ENCODE measurements around the gene OR6B1. TPM values are rescaled to one million over a fixed set of nuclear protein-coding genes. Genes with fewer than 3 reads are reported as not detected.

The OR6B1 gene
- total RNA-seq, 1 experiment from 2014 or later: not detected

DNA sequence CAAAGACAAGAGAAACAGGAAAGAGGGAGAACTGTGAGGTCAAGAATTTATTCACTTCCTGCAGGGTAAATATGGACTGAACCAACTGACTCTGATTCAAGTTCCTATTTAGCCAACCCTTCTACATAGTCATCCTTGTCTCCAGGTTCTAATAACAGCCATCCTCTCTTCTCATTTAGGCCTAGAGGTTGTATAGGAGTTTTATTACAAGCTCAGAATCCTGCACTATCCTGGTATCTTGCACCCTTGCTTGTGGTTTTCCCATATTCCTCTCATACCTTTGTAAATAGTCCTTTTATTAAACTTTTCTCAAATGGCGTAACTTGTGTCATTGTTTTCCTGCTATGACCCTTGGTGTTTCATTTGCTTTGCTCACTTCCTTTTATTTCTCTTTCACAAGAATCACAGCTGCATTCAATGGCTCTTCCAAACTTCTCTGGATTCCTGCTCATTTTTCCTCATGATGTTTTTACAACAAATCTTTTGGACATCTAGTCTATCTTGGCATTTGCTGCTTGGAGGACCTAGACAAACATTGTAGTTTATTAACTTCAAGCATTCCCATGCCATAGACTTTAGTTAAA, 36.3 kb downstream of the OR6B1 start (continued):
- TF ChIP-seq, protein P1, sequence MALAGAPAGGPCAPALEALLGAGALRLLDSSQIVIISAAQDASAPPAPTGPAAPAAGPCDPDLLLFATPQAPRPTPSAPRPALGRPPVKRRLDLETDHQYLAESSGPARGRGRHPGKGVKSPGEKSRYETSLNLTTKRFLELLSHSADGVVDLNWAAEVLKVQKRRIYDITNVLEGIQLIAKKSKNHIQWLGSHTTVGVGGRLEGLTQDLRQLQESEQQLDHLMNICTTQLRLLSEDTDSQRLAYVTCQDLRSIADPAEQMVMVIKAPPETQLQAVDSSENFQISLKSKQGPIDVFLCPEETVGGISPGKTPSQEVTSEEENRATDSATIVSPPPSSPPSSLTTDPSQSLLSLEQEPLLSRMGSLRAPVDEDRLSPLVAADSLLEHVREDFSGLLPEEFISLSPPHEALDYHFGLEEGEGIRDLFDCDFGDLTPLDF (CRISPR knock-in tag; IDR thresholded peaks at IDR 0.05): no peak
- TF ChIP-seq ZNF396 (CRISPR knock-in tag; IDR thresholded peaks at IDR 0.05; ENCODE audit: borderline replicate concordance) (no peak), MYBL2 (CRISPR knock-in tag; IDR thresholded peaks at IDR 0.05) (no peak), SMAD4 (CRISPR knock-in tag; IDR thresholded peaks at IDR 0.05) (no peak), JAZF1 (CRISPR knock-in tag; IDR thresholded peaks at IDR 0.05) (no peak), ETV6 (CRISPR knock-in tag; IDR thresholded peaks at IDR 0.05) (no peak)
- TF ChIP-seq, protein P2, sequence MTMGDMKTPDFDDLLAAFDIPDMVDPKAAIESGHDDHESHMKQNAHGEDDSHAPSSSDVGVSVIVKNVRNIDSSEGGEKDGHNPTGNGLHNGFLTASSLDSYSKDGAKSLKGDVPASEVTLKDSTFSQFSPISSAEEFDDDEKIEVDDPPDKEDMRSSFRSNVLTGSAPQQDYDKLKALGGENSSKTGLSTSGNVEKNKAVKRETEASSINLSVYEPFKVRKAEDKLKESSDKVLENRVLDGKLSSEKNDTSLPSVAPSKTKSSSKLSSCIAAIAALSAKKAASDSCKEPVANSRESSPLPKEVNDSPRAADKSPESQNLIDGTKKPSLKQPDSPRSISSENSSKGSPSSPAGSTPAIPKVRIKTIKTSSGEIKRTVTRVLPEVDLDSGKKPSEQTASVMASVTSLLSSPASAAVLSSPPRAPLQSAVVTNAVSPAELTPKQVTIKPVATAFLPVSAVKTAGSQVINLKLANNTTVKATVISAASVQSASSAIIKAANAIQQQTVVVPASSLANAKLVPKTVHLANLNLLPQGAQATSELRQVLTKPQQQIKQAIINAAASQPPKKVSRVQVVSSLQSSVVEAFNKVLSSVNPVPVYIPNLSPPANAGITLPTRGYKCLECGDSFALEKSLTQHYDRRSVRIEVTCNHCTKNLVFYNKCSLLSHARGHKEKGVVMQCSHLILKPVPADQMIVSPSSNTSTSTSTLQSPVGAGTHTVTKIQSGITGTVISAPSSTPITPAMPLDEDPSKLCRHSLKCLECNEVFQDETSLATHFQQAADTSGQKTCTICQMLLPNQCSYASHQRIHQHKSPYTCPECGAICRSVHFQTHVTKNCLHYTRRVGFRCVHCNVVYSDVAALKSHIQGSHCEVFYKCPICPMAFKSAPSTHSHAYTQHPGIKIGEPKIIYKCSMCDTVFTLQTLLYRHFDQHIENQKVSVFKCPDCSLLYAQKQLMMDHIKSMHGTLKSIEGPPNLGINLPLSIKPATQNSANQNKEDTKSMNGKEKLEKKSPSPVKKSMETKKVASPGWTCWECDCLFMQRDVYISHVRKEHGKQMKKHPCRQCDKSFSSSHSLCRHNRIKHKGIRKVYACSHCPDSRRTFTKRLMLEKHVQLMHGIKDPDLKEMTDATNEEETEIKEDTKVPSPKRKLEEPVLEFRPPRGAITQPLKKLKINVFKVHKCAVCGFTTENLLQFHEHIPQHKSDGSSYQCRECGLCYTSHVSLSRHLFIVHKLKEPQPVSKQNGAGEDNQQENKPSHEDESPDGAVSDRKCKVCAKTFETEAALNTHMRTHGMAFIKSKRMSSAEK (CRISPR knock-in tag; IDR thresholded peaks at IDR 0.05; ENCODE audit: borderline replicate concordance): no peak
- TF ChIP-seq, protein P3, sequence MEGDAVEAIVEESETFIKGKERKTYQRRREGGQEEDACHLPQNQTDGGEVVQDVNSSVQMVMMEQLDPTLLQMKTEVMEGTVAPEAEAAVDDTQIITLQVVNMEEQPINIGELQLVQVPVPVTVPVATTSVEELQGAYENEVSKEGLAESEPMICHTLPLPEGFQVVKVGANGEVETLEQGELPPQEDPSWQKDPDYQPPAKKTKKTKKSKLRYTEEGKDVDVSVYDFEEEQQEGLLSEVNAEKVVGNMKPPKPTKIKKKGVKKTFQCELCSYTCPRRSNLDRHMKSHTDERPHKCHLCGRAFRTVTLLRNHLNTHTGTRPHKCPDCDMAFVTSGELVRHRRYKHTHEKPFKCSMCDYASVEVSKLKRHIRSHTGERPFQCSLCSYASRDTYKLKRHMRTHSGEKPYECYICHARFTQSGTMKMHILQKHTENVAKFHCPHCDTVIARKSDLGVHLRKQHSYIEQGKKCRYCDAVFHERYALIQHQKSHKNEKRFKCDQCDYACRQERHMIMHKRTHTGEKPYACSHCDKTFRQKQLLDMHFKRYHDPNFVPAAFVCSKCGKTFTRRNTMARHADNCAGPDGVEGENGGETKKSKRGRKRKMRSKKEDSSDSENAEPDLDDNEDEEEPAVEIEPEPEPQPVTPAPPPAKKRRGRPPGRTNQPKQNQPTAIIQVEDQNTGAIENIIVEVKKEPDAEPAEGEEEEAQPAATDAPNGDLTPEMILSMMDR (IDR thresholded peaks at IDR 0.05): no peak

DNA sequence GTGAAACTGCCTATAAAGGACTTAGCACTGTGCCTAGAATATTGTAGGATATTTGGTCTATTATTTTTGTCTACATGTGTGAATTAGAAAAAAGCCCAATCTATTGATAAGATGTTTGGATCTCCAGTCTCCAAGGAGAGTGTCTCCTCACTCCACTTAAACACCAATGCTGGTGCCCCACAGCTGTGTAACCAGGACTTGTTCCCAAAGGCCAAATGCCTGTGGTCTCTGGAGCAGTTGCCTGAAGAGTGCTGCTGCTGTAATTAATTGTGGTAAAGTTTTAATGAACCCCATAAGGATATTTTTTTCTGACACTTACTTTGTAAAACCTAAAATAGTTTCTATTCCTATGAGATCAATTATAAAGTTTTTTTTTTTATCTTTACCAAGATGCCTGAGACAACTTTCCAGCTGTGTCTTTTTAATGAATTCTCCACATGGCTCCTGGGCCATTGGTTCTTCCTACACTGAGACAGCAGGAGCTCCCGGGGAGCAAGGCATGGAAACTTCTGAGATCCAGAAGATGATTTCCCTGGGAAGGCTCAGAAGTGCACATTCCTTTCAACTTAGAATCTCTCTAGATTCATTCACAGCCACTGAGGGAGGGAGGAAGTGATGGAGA, 37.4 kb downstream of the OR6B1 start:
- no peak overlapping the region for H3K4me3 Mint-ChIP-seq
- DNase-seq (ENCODE audit: low spot score) (no peak), ATAC-seq (no peak)
- H3K9me3 Mint-ChIP-seq: no peaks in the 10 kb centered on the region
- no peak overlapping the region for H3K27ac Mint-ChIP-seq
- H3K27me3 Mint-ChIP-seq (ENCODE audit: low read depth): no peaks in the 10 kb centered on the region
- CTCF ChIA-PET: interaction anchor here (1.6 to 1.7 kb wide), 2 partner anchors 26 to 90 kb away, joined by 4 to 6 read pairs; no protein-coding TSS in a partner anchor
- H3K4me1 Mint-ChIP-seq: peaks cover 5% of the 10 kb centered on the region; the same call in 1 of the 2 replicates
- POLR2A ChIA-PET: no interaction called here
- no peaks in the 10 kb centered on the region for H3K36me3 Mint-ChIP-seq
- TF ChIP-seq ESRRA (CRISPR knock-in tag; IDR thresholded peaks at IDR 0.05; ENCODE audit: borderline replicate concordance) (no peak), CDX4 (CRISPR knock-in tag; IDR thresholded peaks at IDR 0.05; ENCODE audit: borderline replicate concordance) (no peak), IRF1 (CRISPR knock-in tag; IDR thresholded peaks at IDR 0.05) (no peak), ELF4 (CRISPR knock-in tag; IDR thresholded peaks at IDR 0.05; ENCODE audit: low read depth) (no peak), SMAD4 (CRISPR knock-in tag; IDR thresholded peaks at IDR 0.05) (no peak), ARID4B (CRISPR knock-in tag; IDR thresholded peaks at IDR 0.05; ENCODE audit: borderline replicate concordance) (no peak), ETV6 (CRISPR knock-in tag; IDR thresholded peaks at IDR 0.05) (no peak), JAZF1 (CRISPR knock-in tag; IDR thresholded peaks at IDR 0.05) (no peak), HMGA2 (CRISPR knock-in tag; IDR thresholded peaks at IDR 0.05) (no peak), USF1 (CRISPR knock-in tag; IDR thresholded peaks at IDR 0.05) (no peak), TCF7 (CRISPR knock-in tag; IDR thresholded peaks at IDR 0.05; ENCODE audit: low read depth) (no peak), ZNF671 (CRISPR knock-in tag; IDR thresholded peaks at IDR 0.05) (no peak), ZNF317 (CRISPR knock-in tag; IDR thresholded peaks at IDR 0.05; ENCODE audit: borderline replicate concordance, low read depth) (no peak)
- TF ChIP-seq, protein P4, sequence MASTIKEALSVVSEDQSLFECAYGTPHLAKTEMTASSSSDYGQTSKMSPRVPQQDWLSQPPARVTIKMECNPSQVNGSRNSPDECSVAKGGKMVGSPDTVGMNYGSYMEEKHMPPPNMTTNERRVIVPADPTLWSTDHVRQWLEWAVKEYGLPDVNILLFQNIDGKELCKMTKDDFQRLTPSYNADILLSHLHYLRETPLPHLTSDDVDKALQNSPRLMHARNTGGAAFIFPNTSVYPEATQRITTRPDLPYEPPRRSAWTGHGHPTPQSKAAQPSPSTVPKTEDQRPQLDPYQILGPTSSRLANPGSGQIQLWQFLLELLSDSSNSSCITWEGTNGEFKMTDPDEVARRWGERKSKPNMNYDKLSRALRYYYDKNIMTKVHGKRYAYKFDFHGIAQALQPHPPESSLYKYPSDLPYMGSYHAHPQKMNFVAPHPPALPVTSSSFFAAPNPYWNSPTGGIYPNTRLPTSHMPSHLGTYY (CRISPR knock-in tag; IDR thresholded peaks at IDR 0.05): no peak

Data from WTC11 (cell line).